ENCODE measurements around the gene JAML. TPM values are rescaled to one million over a fixed set of nuclear protein-coding genes. Genes with fewer than 3 reads are reported as not detected.
"Not testable (repeated sequence)": the region's sequence is repeated elsewhere in the genome, so short reads cannot be mapped to it uniquely, and the experiment has no call there.

JAML gene
- total RNA-seq, 1 donor from 2014 or later = 17.2 TPM

DNA sequence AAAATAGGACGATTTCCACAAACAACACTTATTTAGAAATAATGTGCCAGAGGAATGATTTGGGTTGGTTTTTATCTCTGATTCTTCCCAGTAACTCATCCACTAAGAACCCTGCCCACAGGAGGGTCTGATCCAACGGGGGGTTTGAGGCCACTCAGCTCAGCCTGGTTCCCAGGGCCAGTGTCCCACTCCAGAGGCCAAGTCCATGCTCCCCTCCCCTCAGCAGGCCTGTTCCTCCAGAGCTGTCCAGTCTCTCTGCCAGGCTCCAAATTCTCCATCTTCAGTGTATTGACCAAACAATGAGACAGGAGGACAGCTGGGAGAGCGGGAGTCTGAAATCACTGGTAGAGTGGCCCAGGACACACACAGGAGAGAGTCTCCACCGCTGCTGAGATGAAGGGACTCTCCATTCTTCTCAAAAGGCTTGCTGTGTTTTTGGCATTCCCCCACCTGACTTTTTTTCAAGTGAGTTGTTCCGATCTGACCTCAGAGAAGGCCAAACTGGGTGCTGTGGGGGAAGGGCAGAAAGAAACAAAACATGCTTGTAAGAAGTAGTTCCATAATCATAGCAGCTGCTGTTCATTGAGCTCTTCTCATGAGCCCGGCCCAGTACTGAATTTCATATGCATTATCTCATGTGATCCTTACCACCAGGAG, 30.8 kb downstream of the JAML start:
- intact Hi-C loops (cut with DNase I) = loop anchor here (10.0 kb wide), 1 partner anchor 161 kb away; the partner anchor contains the start of gene UBE4A

DNA sequence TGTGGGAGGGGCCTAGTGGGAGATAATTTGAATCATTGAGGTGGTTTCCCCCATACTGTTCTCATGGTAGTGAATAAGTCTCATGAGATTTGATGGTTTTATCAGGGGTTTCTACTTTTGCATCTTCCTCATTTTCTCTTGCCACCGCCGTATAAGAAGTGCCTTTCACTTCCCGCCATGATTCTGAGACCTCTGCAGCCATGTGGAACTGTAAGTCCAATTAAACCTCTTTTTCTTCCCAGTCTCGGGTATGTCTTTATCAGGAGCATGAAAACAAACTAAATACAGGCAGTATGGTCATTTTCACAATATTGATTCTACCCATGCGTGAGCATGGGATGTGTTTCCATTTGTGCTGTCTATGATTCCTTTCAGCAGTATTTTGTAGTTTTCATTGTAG, 32.0 kb downstream of the JAML start:
- H3K27me3 ChIP-seq; H3K36me3 ChIP-seq; DNase-seq (ENCODE audit: extremely low spot score in 2 of 2); H3K4me1 ChIP-seq; H3K4me3 ChIP-seq; H3K27ac ChIP-seq; H3K9me3 ChIP-seq: not testable (repeated sequence)
- intact Hi-C loops (cut with DNase I) = loop anchor here (10.0 kb wide), 1 partner anchor 162 kb away; the partner anchor contains the start of gene UBE4A

More for the DNA sequence above, 30.8 kb downstream of the JAML start:
- Histone ChIP-seq H3K4me3 (no peak overlapping the region), H3K27ac (no peak overlapping the region), H3K4me1 (peaks cover 8% of the 10 kb centered on the region), H3K36me3 (no peaks in the 10 kb centered on the region), H3K9me3 (no peaks in the 10 kb centered on the region), H3K27me3 (no peaks in the 10 kb centered on the region)
- no peak for DNase-seq (ENCODE audit: extremely low spot score in 2 of 2)
- TF ChIP-seq POLR2A (IDR thresholded peaks at IDR 0.05) (no peak), POLR2AphosphoS5 (IDR thresholded peaks at IDR 0.05; ENCODE audit: insufficient read depth in 1 of 2, low read depth in 1 of 2) (no peak)
- TF ChIP-seq, protein P1, sequence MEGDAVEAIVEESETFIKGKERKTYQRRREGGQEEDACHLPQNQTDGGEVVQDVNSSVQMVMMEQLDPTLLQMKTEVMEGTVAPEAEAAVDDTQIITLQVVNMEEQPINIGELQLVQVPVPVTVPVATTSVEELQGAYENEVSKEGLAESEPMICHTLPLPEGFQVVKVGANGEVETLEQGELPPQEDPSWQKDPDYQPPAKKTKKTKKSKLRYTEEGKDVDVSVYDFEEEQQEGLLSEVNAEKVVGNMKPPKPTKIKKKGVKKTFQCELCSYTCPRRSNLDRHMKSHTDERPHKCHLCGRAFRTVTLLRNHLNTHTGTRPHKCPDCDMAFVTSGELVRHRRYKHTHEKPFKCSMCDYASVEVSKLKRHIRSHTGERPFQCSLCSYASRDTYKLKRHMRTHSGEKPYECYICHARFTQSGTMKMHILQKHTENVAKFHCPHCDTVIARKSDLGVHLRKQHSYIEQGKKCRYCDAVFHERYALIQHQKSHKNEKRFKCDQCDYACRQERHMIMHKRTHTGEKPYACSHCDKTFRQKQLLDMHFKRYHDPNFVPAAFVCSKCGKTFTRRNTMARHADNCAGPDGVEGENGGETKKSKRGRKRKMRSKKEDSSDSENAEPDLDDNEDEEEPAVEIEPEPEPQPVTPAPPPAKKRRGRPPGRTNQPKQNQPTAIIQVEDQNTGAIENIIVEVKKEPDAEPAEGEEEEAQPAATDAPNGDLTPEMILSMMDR (IDR thresholded peaks at IDR 0.05) = no peak

DNA sequence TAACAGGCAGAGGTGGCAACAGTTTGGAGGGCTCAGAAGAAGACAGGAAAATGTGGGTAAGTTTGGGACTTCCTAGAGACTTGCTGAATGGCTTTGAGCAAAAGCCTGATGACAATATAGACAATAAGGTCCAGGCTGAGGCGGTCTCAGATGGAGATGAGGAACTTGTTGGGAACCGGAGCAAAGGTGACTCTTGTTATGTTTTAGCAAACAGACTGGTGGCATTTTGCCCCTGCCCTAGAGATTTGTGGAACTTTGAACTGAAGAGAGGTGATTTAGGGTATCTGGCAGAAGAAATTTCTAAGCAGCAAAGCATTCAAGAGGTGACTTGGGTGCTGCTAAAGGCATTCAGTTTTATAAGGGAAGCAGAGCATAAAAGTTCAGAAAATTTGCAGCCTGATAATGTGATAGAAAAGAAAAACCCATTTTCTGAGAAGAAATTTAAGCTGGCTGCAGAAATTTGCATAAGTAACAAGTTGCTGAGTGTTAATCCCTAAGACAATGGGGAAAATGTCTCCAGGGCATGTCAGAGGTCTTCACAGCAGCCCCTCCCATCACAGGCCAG, 33.8 kb downstream of the JAML start:
- H3K36me3 ChIP-seq; H3K27ac ChIP-seq; H3K4me3 ChIP-seq; H3K4me1 ChIP-seq; DNase-seq (ENCODE audit: extremely low spot score in 2 of 2); H3K27me3 ChIP-seq; H3K9me3 ChIP-seq: not testable (repeated sequence)
- intact Hi-C loops (cut with DNase I) = loop anchor here (10.0 kb wide), 1 partner anchor 164 kb away; the partner anchor contains the start of gene UBE4A

DNA sequence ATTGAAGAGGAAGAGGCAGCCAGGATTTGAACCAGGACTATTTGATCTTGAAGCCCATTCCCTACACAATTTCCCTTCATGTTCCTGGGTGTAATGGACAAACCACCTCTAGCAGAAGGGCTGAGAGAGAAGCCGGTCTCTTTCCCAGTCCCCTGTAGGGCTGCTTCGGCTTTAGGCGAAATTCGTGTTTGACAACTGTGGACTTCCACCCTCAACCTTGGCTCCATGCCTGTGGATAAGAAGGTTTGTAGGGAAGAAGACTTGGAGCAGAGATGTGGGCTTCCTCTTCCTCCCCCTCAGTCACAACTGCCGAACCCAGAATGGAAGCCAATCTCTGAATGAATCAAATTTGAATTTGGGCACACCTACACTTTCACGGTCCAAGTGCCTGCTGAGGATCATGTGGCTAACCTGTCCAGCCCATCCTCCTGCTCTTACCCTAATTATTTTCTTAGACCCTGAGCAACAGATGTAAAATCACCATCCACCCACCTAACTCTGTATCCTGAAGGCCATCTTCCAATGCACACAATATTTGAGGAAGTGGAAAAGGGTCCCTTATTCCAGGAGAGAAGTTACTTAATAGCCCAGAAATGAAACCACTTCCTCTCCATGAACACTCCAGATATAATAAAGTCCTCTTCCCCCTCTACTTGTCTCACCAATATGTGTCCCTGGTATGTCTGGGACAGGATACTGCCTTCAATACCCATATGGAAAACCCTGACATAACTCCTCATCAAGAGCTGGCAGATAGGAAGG, 38.3 kb downstream of the JAML start:
- Histone ChIP-seq H3K4me3 (no peak overlapping the region), H3K4me1 (no peaks in the 10 kb centered on the region), H3K27ac (no peak overlapping the region), H3K27me3 (no peaks in the 10 kb centered on the region), H3K9me3 (no peaks in the 10 kb centered on the region), H3K36me3 (no peaks in the 10 kb centered on the region)
- DNase-seq (ENCODE audit: extremely low spot score in 2 of 2) = no peak
- no peak for TF ChIP-seq POLR2AphosphoS5 (IDR thresholded peaks at IDR 0.05; ENCODE audit: insufficient read depth in 1 of 2, low read depth in 1 of 2)
- TF ChIP-seq, protein P1 (IDR thresholded peaks at IDR 0.05) = no peak
- no peak for TF ChIP-seq POLR2A (IDR thresholded peaks at IDR 0.05)
- intact Hi-C loops (cut with DNase I) = no loop called here

DNA sequence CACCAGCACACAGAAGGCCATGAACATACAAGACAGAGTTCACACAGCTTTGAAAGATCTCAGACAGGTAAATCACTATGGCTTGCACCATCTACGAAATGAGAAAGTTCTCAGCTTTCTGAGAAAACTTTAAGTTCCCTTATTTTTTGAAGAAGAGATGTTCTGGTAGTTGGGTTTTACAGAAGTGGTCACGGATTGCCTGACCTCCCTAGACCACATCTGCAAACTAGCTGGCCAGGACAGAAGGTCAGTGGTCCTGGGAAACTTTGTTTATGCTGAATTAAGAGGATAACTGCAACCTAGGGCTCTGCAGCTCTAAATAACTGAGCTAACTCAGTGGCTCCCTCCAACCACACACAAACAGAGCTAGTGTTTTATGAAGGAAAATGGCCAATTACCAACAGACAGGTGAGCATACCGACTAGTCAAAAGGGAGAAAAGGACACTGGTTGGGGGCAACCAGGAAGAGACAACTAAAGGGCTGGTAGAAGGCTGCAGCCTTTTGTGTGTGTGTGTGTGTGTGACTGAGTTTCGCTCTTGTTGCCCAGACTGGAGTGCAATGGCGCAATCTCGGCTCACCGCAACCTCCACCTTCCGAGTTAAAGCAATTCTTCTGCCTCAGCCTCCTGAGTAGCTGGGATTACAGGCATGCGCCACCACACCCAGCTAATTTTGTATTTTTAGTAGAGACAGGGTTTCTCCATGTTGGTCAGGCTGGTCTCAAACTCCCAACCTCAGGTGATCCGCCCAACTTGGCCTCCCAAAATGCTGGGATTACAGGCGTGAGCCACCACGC, 39.8 kb downstream of the JAML start:
- TF ChIP-seq POLR2AphosphoS5 (IDR thresholded peaks at IDR 0.05; ENCODE audit: insufficient read depth in 1 of 2, low read depth in 1 of 2) (no peak), POLR2A (IDR thresholded peaks at IDR 0.05) (no peak)
- TF ChIP-seq, protein P1 (IDR thresholded peaks at IDR 0.05) = no peak
- no peaks in the 10 kb centered on the region for H3K36me3 ChIP-seq
- no peak overlapping the region for H3K27ac ChIP-seq
- no peak overlapping the region for H3K4me3 ChIP-seq
- intact Hi-C loops (cut with DNase I) = no loop called here
- no peak for DNase-seq (ENCODE audit: extremely low spot score in 2 of 2)
- no peaks in the 10 kb centered on the region for H3K9me3 ChIP-seq
- H3K27me3 ChIP-seq = no peaks in the 10 kb centered on the region
- peaks cover 10% of the 10 kb centered on the region for H3K4me1 ChIP-seq

DNA sequence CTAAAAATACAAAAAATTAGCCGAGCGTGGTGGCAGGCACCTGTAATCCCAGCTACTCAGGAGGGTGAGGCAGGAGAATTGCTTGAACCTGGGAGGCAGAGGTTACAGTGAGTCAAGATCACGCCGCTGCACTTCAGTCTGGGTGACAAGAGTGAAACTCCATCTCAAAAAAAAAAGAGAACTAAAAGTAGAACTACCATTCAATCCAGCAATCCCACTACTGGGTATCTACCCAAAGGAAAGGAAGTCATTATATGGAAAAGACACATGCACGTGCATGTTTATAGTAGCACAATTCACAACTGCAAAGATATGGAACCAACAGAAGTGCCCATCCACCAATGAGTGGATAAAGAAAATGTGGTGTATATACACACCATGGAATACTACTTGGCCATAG, 41.1 kb downstream of the JAML start:
- H3K9me3 ChIP-seq; intact Hi-C loops (cut with DNase I); DNase-seq (ENCODE audit: extremely low spot score in 2 of 2); H3K4me3 ChIP-seq; H3K27ac ChIP-seq; H3K27me3 ChIP-seq; H3K36me3 ChIP-seq: not testable (repeated sequence)
- H3K4me1 ChIP-seq = peaks cover 14% of the 10 kb centered on the region

Measured in vagina (tissue), 2 donors.